Pericardium fibroblast (primary cell): ENCODE results near the gene TMEM203. TPM values are rescaled to one million over a fixed set of nuclear protein-coding genes. Genes with fewer than 3 reads are reported as not detected.

Experiments used
- total RNA-seq: library from RNA; depleted of rRNA; stranded (reverse); fragments of >200 nt; gene quantifications from 2 replicates; pipeline ENCODE4 v1.2.3, GENCODE V29; 2015

The TMEM203 gene
- total RNA-seq, 1 donor from 2014 or later = 30.5 TPM

Other genes with a start within 250 kb of the TMEM203 start
- gene PTGDS, start 228.1 kb downstream of the TMEM203 start, total RNA-seq = 304 and 428 TPM in 2 replicates
- 1.4 and 2.2 TPM in 2 replicates for gene LCNL1, start 222.7 kb downstream of the TMEM203 start, total RNA-seq
- gene PAXX, start 213.2 kb downstream of the TMEM203 start, total RNA-seq = 36.9 and 65.2 TPM in 2 replicates
- 11.9 and 74.5 TPM in 2 replicates for gene CLIC3, start 209.1 kb downstream of the TMEM203 start, total RNA-seq
- 14.5 and 18.3 TPM in 2 replicates for gene ABCA2, start 177.4 kb downstream of the TMEM203 start, total RNA-seq
- gene FUT7, start 173.6 kb downstream of the TMEM203 start, total RNA-seq = not detected in 2 replicates
- 54.4 and 67.6 TPM in 2 replicates for gene NPDC1, start 159.5 kb downstream of the TMEM203 start, total RNA-seq
- gene ENTPD2, start 151.6 kb downstream of the TMEM203 start, total RNA-seq = 0.09 and 0.12 TPM in 2 replicates
- gene SAPCD2, start 135.1 kb downstream of the TMEM203 start, total RNA-seq = 0.34 and 0.70 TPM in 2 replicates
- gene UAP1L1, start 128.1 kb downstream of the TMEM203 start, total RNA-seq = 12.0 and 13.6 TPM in 2 replicates
- 61.3 and 66.3 TPM in 2 replicates for gene MAN1B1, start 118.7 kb downstream of the TMEM203 start, total RNA-seq
- 106 and 123 TPM in 2 replicates for gene DPP7, start 90.9 kb downstream of the TMEM203 start, total RNA-seq
- gene GRIN1, start 66.5 kb downstream of the TMEM203 start, total RNA-seq = not detected in 2 replicates
- not detected in 2 replicates for gene LRRC26, start 35.6 kb downstream of the TMEM203 start, total RNA-seq
- gene TMEM210, start 33.6 kb downstream of the TMEM203 start, total RNA-seq = not detected in 2 replicates
- 10.4 and 10.9 TPM in 2 replicates for gene ANAPC2, start 17.1 kb downstream of the TMEM203 start, total RNA-seq
- 65.7 and 87.8 TPM in 2 replicates for gene SSNA1, start 17.0 kb downstream of the TMEM203 start, total RNA-seq
- gene TPRN, start 4.9 kb downstream of the TMEM203 start, total RNA-seq = 12.4 and 16.1 TPM in 2 replicates
- 8.8 and 11.2 TPM in 2 replicates for gene NDOR1, start 52 bp upstream of the TMEM203 start, total RNA-seq
- not detected in 2 replicates for gene RNF208, start 16.6 kb upstream of the TMEM203 start, total RNA-seq
- gene CYSRT1, start 19.5 kb upstream of the TMEM203 start, total RNA-seq = 0.17 TPM in 1 of 2 replicates, not detected in the other
- not detected in 2 replicates for gene RNF224, start 21.9 kb upstream of the TMEM203 start, total RNA-seq
- gene SLC34A3, start 25.3 kb upstream of the TMEM203 start, total RNA-seq = not detected in 2 replicates
- gene TUBB4B, start 35.6 kb upstream of the TMEM203 start, total RNA-seq = 115 and 248 TPM in 2 replicates
- not detected in 2 replicates for gene STPG3, start 45.6 kb upstream of the TMEM203 start, total RNA-seq
- gene NELFB, start 49.7 kb upstream of the TMEM203 start, total RNA-seq = 33.8 and 44.2 TPM in 2 replicates
- gene TOR4A, start 72.1 kb upstream of the TMEM203 start, total RNA-seq = 4.6 and 15.5 TPM in 2 replicates
- gene NRARP, start 96.6 kb upstream of the TMEM203 start, total RNA-seq = 0.35 and 3.4 TPM in 2 replicates
- gene EXD3, start 217.5 kb upstream of the TMEM203 start, total RNA-seq = 4.9 and 17.6 TPM in 2 replicates
- gene NOXA1, start 217.7 kb upstream of the TMEM203 start, total RNA-seq = 0.17 and 0.23 TPM in 2 replicates
- gene ENTPD8, start 235.7 kb upstream of the TMEM203 start, total RNA-seq = not detected in 2 replicates